ENCODE data around the gene ZNF280C. TPM values are rescaled to one million over a fixed set of nuclear protein-coding genes. Genes with fewer than 3 reads are reported as not detected.
A peak's percentile ranks its signal among the peaks of the same experiment; 100 is the strongest.

Gene ZNF280C, protein sequence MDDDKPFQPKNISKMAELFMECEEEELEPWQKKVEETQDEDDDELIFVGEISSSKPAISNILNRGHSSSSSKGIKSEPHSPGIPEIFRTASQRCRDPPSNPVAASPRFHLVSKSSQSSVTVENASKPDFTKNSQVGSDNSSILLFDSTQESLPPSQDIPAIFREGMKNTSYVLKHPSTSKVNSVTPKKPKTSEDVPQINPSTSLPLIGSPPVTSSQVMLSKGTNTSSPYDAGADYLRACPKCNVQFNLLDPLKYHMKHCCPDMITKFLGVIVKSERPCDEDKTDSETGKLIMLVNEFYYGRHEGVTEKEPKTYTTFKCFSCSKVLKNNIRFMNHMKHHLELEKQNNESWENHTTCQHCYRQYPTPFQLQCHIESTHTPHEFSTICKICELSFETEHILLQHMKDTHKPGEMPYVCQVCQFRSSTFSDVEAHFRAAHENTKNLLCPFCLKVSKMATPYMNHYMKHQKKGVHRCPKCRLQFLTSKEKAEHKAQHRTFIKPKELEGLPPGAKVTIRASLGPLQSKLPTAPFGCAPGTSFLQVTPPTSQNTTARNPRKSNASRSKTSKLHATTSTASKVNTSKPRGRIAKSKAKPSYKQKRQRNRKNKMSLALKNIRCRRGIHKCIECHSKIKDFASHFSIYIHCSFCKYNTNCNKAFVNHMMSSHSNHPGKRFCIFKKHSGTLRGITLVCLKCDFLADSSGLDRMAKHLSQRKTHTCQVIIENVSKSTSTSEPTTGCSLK
- total RNA-seq (2021; ENCODE audit: unreplicated experiment) (12.9 TPM), Bru-seq, nascent RNA (percentile 89 among the genes with signal in this experiment), BruChase-seq, experiment 1, labeled RNA remaining after a 2-hour chase (percentile 85 among the genes with signal in this experiment), BruChase-seq, experiment 2, labeled RNA remaining after a 6-hour chase (percentile 74 among the genes with signal in this experiment)
- 2.6 TPM for polyA plus RNA-seq (2012; ENCODE audit: insufficient read length)
- long read RNA-seq, full-length matches to known transcripts = 5 of 12 reads
- long read RNA-seq, partial matches to known transcripts = 1 of 12 reads
- long read RNA-seq, other reads (novel, unspliced or antisense) = 6 of 12 reads

DNA sequence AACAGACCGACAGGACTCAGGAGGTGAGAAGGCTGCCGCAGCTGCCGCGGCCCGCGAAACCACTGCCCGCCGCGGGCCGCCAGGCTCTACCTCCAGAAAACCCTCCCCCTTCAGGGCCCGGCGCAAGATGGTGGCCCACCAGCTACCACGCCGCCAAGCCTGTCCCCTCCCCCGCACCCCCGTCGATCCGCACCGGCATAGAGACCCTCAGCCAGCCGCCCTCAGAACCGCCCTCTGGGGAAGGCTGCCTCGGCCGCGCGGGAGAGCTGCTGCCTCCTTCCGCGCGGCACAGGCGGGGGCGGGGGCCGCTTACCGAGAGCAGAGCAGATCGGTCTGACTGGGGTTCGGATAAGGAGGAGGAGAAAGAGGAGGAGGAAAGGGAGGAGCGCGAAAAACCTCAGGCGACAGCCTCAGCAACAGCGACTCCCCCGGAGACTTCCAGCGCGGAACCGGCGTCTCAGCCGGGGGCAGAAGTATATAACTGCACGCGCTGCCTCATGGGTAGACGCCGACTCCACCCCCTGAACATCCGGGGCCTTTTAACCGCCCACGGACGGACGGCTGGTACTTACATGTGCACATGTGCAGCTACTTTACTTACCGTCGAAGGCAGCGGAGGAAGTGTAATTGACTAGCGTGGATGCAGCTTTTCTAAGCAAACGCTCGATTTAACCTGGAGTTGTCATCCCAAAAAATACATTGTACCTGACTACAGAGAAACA is at the start of gene ZNF280C:
Gene ZNF280C (minus strand): TSS at position 451 of the 722 bp plus-strand sequence. CDS start 8,450 bp downstream, outside the sequence.
- H3K4me1 ChIP-seq (ENCODE audit: control insufficient read depth, insufficient read depth, low read length) = peaks cover 18% of the 10 kb centered on the region; the same call in 1 of the 2 replicates
- ChIA-PET POLR2A (interaction anchor here (0.7 kb wide), 1 partner anchor 505 kb away, joined by 3 read pairs; no protein-coding TSS in a partner anchor), CTCF (interaction anchor here (0.5 to 0.8 kb wide), 2 partner anchors 43 to 77 kb away, joined by 3 to 4 read pairs; no protein-coding TSS in a partner anchor)
- DNase-seq (ENCODE audit: low read depth, low spot score) (peak; percentile 79), ATAC-seq (peak; percentile 98)
- no peaks in the 10 kb centered on the region for H3K27me3 ChIP-seq (ENCODE audit: control insufficient read depth, insufficient read depth, low read length)
- in situ Hi-C loops (cut with HindIII; ENCODE audit: low pct_unique_long_range_greater_than_20kb, low sequenced_read_pairs) = no loop called here
- intact Hi-C loops (cut with micrococcal nuclease; ENCODE audit: unreplicated experiment) = no loop called here
- H3K36me3 ChIP-seq (ENCODE audit: control insufficient read depth, insufficient read depth, low read length) = no peaks in the 10 kb centered on the region; the same call in 1 of the 2 replicates
- TF ChIP-seq TCF7L2 (IDR thresholded peaks at IDR 0.05; ENCODE audit: low read depth, low read length) = no peak; the same call in 1 of the 2 replicates
- peak; percentile 88; the same call in 1 of the 2 replicates for TF ChIP-seq SIN3A (IDR thresholded peaks at IDR 0.05; ENCODE audit: borderline replicate concordance, insufficient read depth, low read depth, low read length)
- TF ChIP-seq POLR2AphosphoS5 (IDR thresholded peaks at IDR 0.05; ENCODE audit: low read depth, low read length) = peak; percentile 98
- TF ChIP-seq, protein P1, sequence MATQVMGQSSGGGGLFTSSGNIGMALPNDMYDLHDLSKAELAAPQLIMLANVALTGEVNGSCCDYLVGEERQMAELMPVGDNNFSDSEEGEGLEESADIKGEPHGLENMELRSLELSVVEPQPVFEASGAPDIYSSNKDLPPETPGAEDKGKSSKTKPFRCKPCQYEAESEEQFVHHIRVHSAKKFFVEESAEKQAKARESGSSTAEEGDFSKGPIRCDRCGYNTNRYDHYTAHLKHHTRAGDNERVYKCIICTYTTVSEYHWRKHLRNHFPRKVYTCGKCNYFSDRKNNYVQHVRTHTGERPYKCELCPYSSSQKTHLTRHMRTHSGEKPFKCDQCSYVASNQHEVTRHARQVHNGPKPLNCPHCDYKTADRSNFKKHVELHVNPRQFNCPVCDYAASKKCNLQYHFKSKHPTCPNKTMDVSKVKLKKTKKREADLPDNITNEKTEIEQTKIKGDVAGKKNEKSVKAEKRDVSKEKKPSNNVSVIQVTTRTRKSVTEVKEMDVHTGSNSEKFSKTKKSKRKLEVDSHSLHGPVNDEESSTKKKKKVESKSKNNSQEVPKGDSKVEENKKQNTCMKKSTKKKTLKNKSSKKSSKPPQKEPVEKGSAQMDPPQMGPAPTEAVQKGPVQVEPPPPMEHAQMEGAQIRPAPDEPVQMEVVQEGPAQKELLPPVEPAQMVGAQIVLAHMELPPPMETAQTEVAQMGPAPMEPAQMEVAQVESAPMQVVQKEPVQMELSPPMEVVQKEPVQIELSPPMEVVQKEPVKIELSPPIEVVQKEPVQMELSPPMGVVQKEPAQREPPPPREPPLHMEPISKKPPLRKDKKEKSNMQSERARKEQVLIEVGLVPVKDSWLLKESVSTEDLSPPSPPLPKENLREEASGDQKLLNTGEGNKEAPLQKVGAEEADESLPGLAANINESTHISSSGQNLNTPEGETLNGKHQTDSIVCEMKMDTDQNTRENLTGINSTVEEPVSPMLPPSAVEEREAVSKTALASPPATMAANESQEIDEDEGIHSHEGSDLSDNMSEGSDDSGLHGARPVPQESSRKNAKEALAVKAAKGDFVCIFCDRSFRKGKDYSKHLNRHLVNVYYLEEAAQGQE (IDR thresholded peaks at IDR 0.05; ENCODE audit: insufficient read depth in 1 of 2, low read depth in 2 of 2, low read length in 1 of 2) = 0 out of 4 replicates have a peak, but pooled peaks of 1 of the 2 experiments have one; percentile 23
- TF ChIP-seq, protein P2, sequence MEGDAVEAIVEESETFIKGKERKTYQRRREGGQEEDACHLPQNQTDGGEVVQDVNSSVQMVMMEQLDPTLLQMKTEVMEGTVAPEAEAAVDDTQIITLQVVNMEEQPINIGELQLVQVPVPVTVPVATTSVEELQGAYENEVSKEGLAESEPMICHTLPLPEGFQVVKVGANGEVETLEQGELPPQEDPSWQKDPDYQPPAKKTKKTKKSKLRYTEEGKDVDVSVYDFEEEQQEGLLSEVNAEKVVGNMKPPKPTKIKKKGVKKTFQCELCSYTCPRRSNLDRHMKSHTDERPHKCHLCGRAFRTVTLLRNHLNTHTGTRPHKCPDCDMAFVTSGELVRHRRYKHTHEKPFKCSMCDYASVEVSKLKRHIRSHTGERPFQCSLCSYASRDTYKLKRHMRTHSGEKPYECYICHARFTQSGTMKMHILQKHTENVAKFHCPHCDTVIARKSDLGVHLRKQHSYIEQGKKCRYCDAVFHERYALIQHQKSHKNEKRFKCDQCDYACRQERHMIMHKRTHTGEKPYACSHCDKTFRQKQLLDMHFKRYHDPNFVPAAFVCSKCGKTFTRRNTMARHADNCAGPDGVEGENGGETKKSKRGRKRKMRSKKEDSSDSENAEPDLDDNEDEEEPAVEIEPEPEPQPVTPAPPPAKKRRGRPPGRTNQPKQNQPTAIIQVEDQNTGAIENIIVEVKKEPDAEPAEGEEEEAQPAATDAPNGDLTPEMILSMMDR (IDR thresholded peaks at IDR 0.05) = peak; percentile 64
- H3K27ac ChIP-seq (ENCODE audit: low read length) = peak within 1 kb of the TSS; percentile 97
- BruUV-seq (replicated peaks) = no TSS peak
- H3K9me3 ChIP-seq (ENCODE audit: control insufficient read depth, insufficient read depth, low read depth, low read length) = no peaks in the 10 kb centered on the region; the same call in 1 of the 2 replicates
- H3K4me3 ChIP-seq (ENCODE audit: low read depth in 2 of 2, low read length in 2 of 2) = peak within 1 kb of the TSS; percentile 73 to 84

Measured in Panc1 (cell line).